Measurements from ENCODE around the gene CYP4F22. TPM values are rescaled to one million over a fixed set of nuclear protein-coding genes. Genes with fewer than 3 reads are reported as not detected.

The CYP4F22 gene
- total and polyA plus RNA-seq, 9 of the 15 experiments (the other 6 are each of a cell fraction or from before 2014, with no cell fraction given), result not detected

- TF ChIP-seq TFAP4 (CRISPR knock-in tag; IDR thresholded peaks at IDR 0.05; ENCODE audit: borderline replicate concordance) (no peak), BCLAF1 (IDR thresholded peaks at IDR 0.05; ENCODE audit: borderline replicate concordance in 1 of 2, control insufficient read depth in 1 of 2, low read depth in 2 of 2, low read length in 1 of 2) (no peak), USF1 (CRISPR knock-in tag; IDR thresholded peaks at IDR 0.05) (0 out of 2 replicates have a peak, but pooled peaks have one; percentile 28), MBD1 (CRISPR knock-in tag; IDR thresholded peaks at IDR 0.05) (no peak), HINFP (tag; conservative IDR thresholded peaks at IDR 0.05; ENCODE audit: low read depth) (no peak), RAD51 (IDR thresholded peaks at IDR 0.05; ENCODE audit: borderline replicate concordance, low read depth) (peak; percentile 94), ELF1 (tag; IDR thresholded peaks at IDR 0.05) (no peak), CBFA2T2 (conservative IDR thresholded peaks at IDR 0.05) (peak; percentile 73), ZNF449 (CRISPR knock-in tag; IDR thresholded peaks at IDR 0.05) (no peak), POLR2B (IDR thresholded peaks at IDR 0.05; ENCODE audit: low read depth, partially characterized antibody) (no peak), ZNF121 (CRISPR knock-in tag; conservative IDR thresholded peaks at IDR 0.05) (no peak), FOXP4 (CRISPR knock-in tag; IDR thresholded peaks at IDR 0.05; ENCODE audit: borderline replicate concordance) (no peak), ARID2 (IDR thresholded peaks at IDR 0.05) (no peak), NCOA6 (IDR thresholded peaks at IDR 0.05) (no peak), PHF20 (IDR thresholded peaks at IDR 0.05; ENCODE audit: partially characterized antibody) (no peak), ETV5 (CRISPR knock-in tag; IDR thresholded peaks at IDR 0.05; ENCODE audit: low read depth) (no peak)
These were observed 36.6 kb downstream of the CYP4F22 start (continued) for GRCh38 chr19:15544970-15545369.

Measured in K562 (cell line).